ENCODE measurements around the gene FOXO6.

Gene FOXO6

DNA sequence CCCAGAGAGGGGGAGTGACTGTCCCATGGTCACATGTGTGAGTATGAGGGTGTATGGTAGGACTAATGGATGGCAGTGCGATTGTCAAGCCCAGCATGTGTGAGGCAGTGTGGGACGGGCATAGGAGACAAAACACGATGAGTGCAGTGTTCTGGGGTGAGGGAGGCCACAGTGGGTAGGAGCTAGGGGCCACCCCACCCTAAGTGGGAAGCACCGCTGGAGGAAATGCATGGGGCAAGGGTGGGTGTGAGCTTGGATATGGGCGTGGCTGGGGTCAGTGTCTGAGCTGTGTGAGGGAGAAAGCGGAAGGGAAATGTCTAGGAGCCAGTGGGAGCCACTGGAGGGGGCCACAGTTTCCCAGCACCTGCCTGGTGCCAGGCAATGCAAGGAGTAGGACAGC lies 56.5 kb downstream of the FOXO6 start:
- Mint-ChIP-seq H3K36me3 (ENCODE audit: low read depth) (no peaks in the 10 kb centered on the region), H3K27me3 (ENCODE audit: low read depth) (no peaks in the 10 kb centered on the region), H3K9me3 (no peaks in the 10 kb centered on the region), H3K4me1 (ENCODE audit: low read depth) (no peaks in the 10 kb centered on the region), H3K4me3 (no peak overlapping the region), H3K27ac (no peak overlapping the region)

DNA sequence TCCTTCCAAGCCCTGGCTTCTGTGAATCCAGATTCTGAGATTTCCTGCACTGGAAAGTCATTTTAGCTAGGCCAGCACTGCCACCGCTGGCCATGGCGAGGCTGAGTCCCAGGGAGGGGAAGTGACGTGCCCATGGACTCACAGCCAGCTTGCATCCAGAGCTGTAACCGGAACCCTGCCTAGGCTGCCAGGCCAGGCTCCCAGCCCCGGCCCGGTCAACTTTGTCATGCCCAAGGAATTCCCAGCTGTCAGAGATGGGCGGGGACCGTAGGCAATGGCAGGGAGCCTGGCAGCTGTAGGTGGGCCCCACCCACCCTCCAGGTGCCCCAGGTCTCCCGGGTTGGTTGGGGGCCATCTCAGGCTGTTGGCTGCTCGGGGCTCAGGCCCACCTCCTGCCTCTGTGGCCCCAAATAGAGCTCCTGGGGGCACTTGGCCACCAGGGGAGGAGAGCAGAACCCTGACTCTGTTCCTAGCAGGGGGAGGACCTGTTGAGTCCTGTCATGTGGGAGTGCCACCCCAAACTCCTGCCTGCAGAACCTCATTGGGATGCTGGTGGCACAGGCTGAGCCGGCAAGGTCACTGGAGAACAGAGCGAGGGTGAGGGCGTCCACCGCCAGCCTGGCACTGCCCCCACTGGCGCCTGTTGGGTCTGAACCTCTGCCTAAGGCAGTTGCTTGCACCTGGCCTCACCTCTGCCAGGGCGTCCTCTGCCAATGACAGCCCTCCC lies 57.8 kb downstream of the FOXO6 start:
- Mint-ChIP-seq H3K9me3 (no peaks in the 10 kb centered on the region), H3K36me3 (ENCODE audit: low read depth) (no peaks in the 10 kb centered on the region), H3K27me3 (ENCODE audit: low read depth) (no peaks in the 10 kb centered on the region), H3K4me3 (no peak overlapping the region), H3K4me1 (ENCODE audit: low read depth) (no peaks in the 10 kb centered on the region), H3K27ac (no peak overlapping the region)

DNA sequence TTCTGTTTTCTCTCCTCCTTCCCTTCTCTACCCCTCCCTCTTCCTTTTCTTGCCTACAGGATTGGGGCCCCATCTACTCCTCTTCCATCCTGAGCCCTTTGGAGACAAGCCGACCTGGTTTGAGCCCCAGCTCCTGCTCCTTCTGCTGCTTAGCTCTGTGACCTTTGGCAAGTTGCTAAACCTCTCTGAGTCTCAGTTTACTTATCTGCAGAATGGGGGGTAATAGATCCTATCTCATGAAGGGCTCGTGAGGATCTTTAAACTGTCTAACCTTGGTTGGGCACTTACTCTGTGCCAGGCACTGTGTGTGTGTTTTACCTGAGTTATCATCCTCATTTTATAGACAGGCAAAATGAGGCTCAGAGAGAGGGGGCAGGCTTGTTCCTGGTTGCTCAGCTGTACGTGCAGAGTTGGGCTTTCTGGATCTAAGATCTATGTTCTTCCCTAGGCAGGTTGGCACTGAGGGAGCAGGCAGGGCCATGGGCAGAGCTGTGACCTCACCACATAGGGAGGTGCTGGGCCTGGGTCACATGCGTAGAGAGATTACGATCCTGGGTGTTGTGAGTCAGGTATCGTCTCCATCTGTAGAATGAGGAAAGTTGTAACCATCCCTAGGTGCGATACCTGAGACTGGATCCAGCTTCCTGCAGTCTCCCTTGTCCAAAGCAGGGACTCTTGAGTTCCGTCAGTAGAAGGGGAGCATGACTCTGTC lies 58.5 kb downstream of the FOXO6 start:
- Mint-ChIP-seq H3K4me3 (no peak overlapping the region), H3K27ac (no peak overlapping the region), H3K9me3 (no peaks in the 10 kb centered on the region), H3K27me3 (ENCODE audit: low read depth) (no peaks in the 10 kb centered on the region), H3K36me3 (ENCODE audit: low read depth) (no peaks in the 10 kb centered on the region), H3K4me1 (ENCODE audit: low read depth) (no peaks in the 10 kb centered on the region)

DNA sequence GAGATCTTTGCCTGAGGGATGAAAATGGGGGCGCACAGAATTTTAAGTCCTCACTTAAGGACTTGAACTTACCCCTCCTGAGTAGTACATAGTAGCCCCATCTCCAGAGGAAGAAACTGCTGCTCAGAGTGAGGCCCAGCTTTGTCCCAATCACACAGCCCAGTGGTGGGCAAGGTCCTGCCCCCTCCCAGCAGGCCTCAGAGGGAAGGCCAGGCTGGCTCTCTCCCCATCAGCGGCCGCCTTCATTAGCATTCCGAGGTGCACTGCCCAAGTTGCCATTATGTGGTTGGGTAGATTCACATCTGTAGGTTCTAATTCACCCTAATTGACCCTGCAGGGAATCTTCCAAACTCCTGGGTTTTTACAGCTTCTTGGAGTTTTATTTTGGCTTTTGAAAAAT lies 59.1 kb downstream of the FOXO6 start:
- H3K27ac Mint-ChIP-seq: no peak overlapping the region
- H3K4me1 Mint-ChIP-seq (ENCODE audit: low read depth): no peaks in the 10 kb centered on the region
- no peaks in the 10 kb centered on the region for H3K27me3 Mint-ChIP-seq (ENCODE audit: low read depth)

DNA sequence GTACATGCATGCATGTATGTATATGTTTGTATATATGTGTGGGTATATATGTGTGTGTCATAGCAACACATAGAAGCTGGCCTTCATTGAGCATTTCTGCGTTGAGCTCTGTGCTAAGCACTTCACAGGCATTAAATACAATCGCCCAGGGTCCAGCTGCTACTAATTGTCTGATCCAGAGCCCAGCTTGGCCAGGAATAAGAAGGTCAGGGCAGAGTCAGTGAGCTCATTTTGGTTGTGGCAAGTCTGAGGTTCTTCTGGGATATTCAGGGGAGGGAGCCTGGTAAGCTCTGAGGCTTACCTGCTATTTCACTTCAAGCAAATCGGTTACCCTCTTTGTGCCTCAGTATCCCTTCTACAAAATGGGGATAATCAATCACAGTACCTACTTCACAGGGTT lies 59.6 kb downstream of the FOXO6 start:
- Mint-ChIP-seq H3K36me3 (ENCODE audit: low read depth) (no peaks in the 10 kb centered on the region), H3K4me3 (no peak overlapping the region), H3K4me1 (ENCODE audit: low read depth) (no peaks in the 10 kb centered on the region), H3K27ac (no peak overlapping the region), H3K27me3 (ENCODE audit: low read depth) (no peaks in the 10 kb centered on the region), H3K9me3 (no peaks in the 10 kb centered on the region)

More for the DNA sequence above, 59.1 kb downstream of the FOXO6 start:
- no peak overlapping the region for H3K4me3 Mint-ChIP-seq
- no peaks in the 10 kb centered on the region for H3K9me3 Mint-ChIP-seq
- no peaks in the 10 kb centered on the region for H3K36me3 Mint-ChIP-seq (ENCODE audit: low read depth)

DNA sequence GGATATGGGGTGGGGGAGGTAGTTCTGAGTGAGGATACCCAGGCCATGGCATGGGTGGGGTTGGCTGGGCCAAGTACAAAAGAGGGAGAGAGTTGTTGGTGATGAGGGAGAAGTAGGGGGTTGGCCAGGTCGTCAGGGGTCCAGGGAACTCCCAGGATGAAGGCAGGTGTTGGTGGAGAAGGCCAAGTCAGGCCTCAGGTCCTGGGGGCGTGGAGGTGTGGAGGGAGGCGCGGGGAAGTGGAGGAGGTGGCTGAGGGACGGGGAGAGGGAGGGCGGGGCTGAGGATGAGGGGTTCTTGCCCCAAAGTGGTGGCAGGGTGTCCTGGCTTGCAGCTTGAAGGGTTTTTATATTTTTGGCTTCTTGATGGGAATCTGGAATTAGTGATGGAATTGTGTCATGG lies 61.1 kb downstream of the FOXO6 start:
- Mint-ChIP-seq H3K9me3 (no peaks in the 10 kb centered on the region), H3K4me1 (ENCODE audit: low read depth) (no peaks in the 10 kb centered on the region), H3K27me3 (ENCODE audit: low read depth) (no peaks in the 10 kb centered on the region)

DNA sequence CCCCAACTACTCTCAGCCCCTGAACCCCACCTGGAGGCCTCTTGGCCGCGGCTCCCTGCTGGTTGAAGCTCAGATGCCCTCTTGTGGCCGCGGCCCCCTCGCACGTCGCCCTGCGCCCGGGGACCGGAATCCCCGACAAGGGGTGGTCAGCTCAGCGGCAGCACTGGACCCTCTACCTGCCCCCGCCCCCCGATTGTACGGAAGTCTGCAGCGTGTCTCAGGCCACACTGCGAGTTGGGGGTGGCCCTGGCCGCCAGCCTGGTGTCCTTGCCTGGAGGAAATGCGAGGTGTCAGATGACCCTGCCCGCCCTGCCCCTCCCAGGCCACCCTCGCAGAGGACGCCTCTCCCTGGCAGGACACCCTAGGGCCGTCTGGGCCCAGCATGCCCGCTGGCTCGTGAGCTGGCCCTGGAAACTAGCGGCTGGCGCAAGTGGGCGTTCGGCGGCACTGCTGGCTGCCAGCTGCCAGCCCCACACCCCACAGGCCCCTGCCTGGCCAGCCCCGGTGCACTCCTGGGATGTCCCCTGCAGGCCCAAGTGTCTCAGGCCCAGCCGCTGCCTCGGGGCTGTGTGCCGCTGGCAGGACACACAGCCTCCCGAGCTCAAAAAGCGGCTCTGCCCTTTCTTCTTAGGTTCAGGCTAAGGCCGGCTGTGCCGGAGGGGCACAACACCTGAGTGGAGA lies 62.4 kb downstream of the FOXO6 start:
- Mint-ChIP-seq H3K36me3 (ENCODE audit: low read depth) (no peaks in the 10 kb centered on the region), H3K27ac (no peak overlapping the region), H3K9me3 (no peaks in the 10 kb centered on the region), H3K27me3 (ENCODE audit: low read depth) (no peaks in the 10 kb centered on the region), H3K4me3 (no peak overlapping the region), H3K4me1 (ENCODE audit: low read depth) (no peaks in the 10 kb centered on the region)

More for the DNA sequence above, 61.1 kb downstream of the FOXO6 start:
- H3K4me3 Mint-ChIP-seq: no peak overlapping the region
- H3K36me3 Mint-ChIP-seq (ENCODE audit: low read depth): no peaks in the 10 kb centered on the region
- H3K27ac Mint-ChIP-seq: no peak overlapping the region

DNA sequence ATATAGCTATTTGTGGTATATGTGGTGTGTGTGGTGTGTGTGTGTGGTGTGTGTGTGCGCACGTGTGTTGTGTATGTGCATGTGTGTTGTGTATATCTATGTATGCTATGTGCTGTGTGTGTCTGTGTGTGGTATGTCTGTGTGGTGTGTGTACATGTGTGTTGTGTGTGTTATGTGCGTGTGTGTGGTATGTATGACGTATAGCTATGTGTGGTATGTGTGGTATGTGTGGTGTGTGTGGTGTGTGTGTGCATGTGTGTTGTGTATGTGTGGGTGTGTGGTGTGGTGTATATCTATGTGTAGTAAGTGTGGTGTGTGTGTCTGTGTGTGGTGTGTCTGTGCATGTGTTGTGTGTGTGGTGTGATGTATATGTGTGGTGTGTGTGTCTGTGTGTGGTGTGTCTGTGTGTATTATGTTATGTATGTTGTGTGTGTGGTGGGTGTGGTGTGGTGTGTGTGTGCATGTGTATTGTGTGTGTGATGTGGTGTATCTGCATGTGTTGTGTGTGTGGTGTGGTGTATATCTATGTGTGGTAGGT lies 63.4 kb downstream of the FOXO6 start:
- Mint-ChIP-seq H3K9me3 (no peaks in the 10 kb centered on the region), H3K27me3 (ENCODE audit: low read depth) (no peaks in the 10 kb centered on the region), H3K4me1 (ENCODE audit: low read depth) (no peaks in the 10 kb centered on the region)

DNA sequence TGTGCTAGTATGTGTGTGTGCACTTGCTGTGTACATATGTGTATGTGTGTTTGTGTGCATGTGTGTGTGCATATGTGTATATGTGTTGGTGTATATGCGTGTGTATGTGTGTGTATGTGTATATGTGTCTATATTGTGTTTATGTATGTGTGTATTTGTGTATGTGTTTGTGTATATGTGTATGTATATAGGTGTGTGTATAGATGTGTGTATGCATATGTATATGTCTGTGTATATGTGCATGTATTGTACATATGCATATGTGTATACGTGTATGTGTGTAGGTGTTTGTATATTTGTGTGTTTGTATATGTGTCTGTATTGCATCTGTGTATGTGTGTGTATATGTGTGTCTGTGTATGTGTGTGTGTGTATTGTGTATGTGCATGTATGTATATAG lies 64.1 kb downstream of the FOXO6 start:
- Mint-ChIP-seq H3K27ac (no peak overlapping the region), H3K9me3 (no peaks in the 10 kb centered on the region), H3K4me1 (ENCODE audit: low read depth) (no peaks in the 10 kb centered on the region), H3K27me3 (ENCODE audit: low read depth) (no peaks in the 10 kb centered on the region), H3K36me3 (ENCODE audit: low read depth) (no peaks in the 10 kb centered on the region), H3K4me3 (no peak overlapping the region)

More for the DNA sequence above, 63.4 kb downstream of the FOXO6 start:
- Mint-ChIP-seq H3K27ac (no peak overlapping the region), H3K4me3 (no peak overlapping the region), H3K36me3 (ENCODE audit: low read depth) (no peaks in the 10 kb centered on the region)

DNA sequence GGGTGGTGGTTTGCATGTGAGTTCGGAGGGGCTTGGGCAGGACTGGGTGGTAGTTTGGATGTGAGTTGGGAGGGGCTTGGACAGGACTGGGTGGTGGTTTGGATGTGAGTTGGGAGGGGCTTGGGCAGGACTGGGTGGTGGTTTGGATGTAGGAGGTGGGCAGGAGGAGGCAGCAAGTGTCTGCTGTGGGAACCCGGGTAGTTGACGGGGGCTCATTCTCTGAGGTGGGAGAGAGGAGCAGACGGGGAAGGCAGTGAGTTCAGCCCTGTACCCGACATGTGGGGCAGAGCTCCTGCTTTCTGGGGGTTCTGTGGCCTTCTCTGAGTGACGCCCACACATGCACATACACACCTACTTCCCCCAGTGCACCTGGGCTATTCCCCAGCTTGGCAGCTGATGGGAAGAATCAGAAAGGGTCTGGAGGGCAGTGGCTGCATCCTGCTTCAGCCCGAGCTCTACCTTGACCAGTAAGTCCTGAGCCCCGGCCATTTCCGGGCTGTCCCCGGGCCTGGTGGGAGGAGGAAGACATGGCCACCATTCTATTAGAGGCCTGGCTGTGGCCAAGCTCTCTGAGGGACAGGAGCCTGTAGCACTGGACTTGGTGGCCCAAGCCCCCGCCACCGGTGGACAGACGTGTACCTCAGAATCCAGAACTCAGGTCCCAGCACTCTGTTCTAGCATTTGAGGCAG lies 65.1 kb downstream of the FOXO6 start:
- Mint-ChIP-seq H3K36me3 (ENCODE audit: low read depth) (no peaks in the 10 kb centered on the region), H3K4me3 (no peak overlapping the region), H3K9me3 (no peaks in the 10 kb centered on the region), H3K27me3 (ENCODE audit: low read depth) (no peaks in the 10 kb centered on the region), H3K27ac (no peak overlapping the region), H3K4me1 (ENCODE audit: low read depth) (no peaks in the 10 kb centered on the region)

DNA sequence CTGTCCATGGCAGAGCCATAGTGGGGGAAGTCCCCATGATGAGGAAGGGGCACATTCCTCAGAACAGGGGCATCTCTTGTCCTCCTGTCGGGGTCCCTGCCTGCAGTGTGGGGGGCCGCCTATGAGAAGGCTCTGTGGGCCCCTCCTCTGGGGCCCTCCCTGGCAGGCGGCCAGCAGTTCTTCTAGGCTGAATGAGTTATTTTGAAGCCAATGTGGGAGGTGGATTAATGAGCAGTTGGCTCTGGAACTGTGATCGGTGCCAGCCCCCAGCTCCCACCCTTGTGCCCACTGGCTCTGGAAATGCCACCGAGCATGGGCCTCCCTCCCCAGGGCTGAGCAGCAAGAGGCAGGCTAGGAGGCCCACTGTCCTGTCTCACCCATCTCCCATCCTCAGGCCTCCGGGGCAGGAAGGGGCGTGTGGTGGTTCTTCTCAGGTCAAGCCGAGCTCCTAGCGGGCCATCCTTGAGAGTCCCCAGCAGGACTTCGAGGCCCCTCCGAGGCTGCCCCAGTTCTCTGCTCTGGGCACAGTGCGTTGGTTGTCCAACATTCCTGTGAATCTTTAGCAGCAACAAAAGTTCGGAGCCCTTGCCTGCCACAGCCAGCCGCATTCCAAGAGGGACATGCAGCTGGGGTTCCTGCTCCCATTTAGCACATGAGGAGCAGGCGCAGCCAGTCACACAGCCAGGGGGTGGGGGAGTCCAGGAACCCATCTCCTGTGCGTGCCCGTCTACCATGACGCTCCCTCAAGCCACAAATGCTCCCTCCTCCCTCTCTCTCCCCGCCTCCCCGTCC lies 66.1 kb downstream of the FOXO6 start:
- Mint-ChIP-seq H3K4me1 (ENCODE audit: low read depth) (no peaks in the 10 kb centered on the region), H3K27me3 (ENCODE audit: low read depth) (no peaks in the 10 kb centered on the region), H3K9me3 (no peaks in the 10 kb centered on the region), H3K4me3 (no peak overlapping the region), H3K36me3 (ENCODE audit: low read depth) (no peaks in the 10 kb centered on the region), H3K27ac (no peak overlapping the region)

DNA sequence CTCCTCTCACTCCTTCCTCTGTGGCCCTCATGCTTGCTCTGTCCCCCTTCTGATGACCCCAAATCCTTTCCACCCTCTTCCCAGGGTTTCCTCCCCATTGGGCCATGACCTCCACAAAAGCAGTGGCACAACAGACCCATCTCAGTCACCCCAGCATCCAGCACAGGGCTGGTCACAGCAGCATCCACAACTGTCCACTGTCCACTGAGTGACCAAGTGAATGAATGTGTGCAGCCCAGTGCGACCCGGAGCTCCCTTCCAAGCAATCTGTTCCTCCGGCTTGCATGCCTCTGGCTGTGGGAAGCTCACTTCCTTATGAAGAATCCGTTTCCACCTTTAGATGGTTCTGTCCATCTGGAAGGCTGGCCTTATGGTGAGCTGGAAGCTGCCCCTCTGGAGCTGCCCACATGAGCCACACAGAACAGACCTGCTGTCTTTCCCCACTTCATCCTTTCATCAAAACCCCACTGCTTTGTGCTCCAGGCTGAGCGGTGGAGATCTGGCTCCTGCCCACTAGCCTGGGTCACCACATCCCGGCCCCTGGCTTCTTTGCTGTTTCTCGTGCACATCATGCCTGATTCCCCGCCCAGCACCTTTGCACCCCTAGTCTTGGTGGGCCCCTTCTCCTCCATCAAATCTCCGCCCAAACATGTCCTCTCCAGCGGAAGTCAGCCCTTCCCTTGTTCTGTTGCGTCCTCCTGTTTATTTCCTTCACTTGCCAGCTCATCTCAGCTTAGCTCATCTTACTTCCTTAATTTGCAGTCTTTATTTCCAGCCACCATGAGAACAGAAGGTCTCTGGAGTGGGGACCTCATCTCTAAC lies 66.9 kb downstream of the FOXO6 start:
- no peaks in the 10 kb centered on the region for H3K9me3 Mint-ChIP-seq
- H3K4me3 Mint-ChIP-seq: no peak overlapping the region
- peaks cover 4% of the 10 kb centered on the region for H3K27me3 Mint-ChIP-seq (ENCODE audit: low read depth)
- H3K36me3 Mint-ChIP-seq (ENCODE audit: low read depth): no peaks in the 10 kb centered on the region
- H3K4me1 Mint-ChIP-seq (ENCODE audit: low read depth): no peaks in the 10 kb centered on the region
- no peak overlapping the region for H3K27ac Mint-ChIP-seq
